Brain microvascular endothelial cell (primary cell): ENCODE results near the gene EBF4.

Experiments
- DNase-seq: peaks from one replicate; pipeline ENCODE4 v3.0.0-alpha.2; 2020
- H3K27ac ChIP-seq: fragments of 250-450 bp; sonication (Bioruptor Pico); 2 replicates; pipeline ENCODE4 v1.5.1; 2020; ENCODE audit warnings: mild to moderate bottlenecking, moderate library complexity
- H3K27me3 ChIP-seq: fragments of 250-450 bp; sonication (Bioruptor Pico); replicated peaks from 2 replicates; pipeline ENCODE4 v1.5.1; 2020; ENCODE audit warnings: mild to moderate bottlenecking
- H3K36me3 ChIP-seq: fragments of 250-450 bp; sonication (Bioruptor Pico); replicated peaks from 2 replicates; pipeline ENCODE4 v1.5.1; 2020; ENCODE audit warnings: mild to moderate bottlenecking
- H3K4me3 ChIP-seq: 2 replicates; pipeline ENCODE4 v1.5.1; 2011; ENCODE audit warnings: low read depth, mild to moderate bottlenecking, control low read depth, low read length, moderate library complexity
- CTCF ChIP-seq: IDR thresholded peaks from 2 replicates; pipeline ENCODE4 v1.5.1; 2011; ENCODE audit warnings: low read depth, mild to moderate bottlenecking, moderate library complexity, low read length, control low read depth, inconsistent platforms; ENCODE audit errors: missing control alignments
- in situ Hi-C: cut with HindIII; loops from 2 replicates; pipeline ENCODE4 v1.10.0; 2017; ENCODE audit warnings: low sequenced_read_pairs, low pct_ligation_motif_present

EBF4 gene

DNA sequence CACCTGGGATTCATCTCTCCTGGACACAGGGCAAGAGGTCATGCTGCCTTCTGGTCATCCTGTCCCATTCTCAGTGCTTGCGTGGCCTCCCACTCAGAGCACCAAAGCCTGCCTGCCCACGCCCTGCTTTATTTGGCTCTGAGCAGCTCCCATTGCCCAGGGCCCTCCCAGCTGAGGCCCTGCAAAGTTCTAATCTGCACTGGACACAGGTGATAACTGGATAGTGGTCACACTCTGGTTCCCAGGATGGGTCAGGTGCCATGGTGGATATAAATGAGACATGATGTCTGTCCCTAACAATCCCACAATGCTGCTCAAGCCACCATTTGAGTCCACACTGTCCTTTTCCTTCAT, 68.3 kb downstream of the EBF4 start:
- no peak overlapping the region for H3K4me3 ChIP-seq
- no peaks in the 10 kb centered on the region for H3K36me3 ChIP-seq
- DNase-seq = no peak
- peaks cover under 1% of the 10 kb centered on the region for H3K27me3 ChIP-seq
- no peak for TF ChIP-seq CTCF
- no peak overlapping the region for H3K27ac ChIP-seq
- in situ Hi-C loops = no loop called here

GRCh38 chr20:2761885-2762284, 69.3 kb downstream of the EBF4 start:
- TF ChIP-seq CTCF = no peak
- no peaks in the 10 kb centered on the region for H3K36me3 ChIP-seq
- no peak overlapping the region for H3K4me3 ChIP-seq
- no peak for DNase-seq
- H3K27ac ChIP-seq = no peak overlapping the region
- in situ Hi-C loops = no loop called here
- H3K27me3 ChIP-seq = no peaks in the 10 kb centered on the region

DNA sequence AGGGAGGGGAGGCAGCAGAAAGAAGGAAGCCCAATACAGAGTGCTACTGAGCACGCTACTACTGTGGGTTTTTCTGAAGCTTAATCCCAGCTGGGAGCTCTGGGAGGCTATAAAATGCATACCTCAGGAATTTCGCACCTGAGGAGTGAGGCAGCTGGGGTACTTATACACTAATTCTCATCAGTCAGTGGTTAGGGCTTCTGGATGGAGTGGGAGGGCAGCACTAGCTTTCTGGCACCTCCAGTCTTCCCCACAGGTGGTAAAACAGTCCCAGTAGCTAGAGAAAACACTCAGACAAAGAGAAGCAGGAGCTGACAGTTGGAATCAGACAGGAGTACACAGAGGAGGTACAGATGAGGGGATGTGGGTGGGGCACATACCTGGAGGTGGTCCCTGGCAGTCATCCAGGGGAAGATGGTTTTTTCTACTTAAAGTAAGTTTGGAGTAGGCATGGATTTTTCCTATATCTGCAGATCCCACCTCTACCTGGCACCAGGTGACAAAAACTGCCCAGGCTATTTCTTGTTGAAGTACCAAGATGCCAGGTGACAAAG, 70.1 kb downstream of the EBF4 start:
- in situ Hi-C loops = no loop called here
- TF ChIP-seq CTCF = no peak
- H3K4me3 ChIP-seq = no peak overlapping the region
- no peak overlapping the region for H3K27ac ChIP-seq
- no peaks in the 10 kb centered on the region for H3K27me3 ChIP-seq
- H3K36me3 ChIP-seq = no peaks in the 10 kb centered on the region
- no peak for DNase-seq

DNA sequence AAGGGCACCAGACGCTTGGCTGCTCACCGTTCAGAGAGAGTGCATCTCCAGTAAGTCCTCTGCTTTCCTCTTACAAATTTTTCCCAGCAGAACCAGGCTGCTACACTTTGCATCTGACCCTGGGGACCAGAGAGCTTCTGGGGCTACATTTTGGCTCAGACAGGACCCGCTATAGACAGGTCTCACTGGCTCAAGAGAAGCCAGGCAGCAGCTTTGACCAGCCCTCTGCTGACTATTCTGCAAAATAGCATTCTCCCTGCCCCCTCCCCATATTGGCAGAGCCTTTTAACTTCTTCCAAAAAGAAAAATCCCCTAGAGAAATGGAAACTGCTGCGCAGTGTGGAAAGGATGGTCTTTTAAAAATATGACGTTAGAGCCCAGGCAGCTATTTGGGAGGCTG, 70.6 kb downstream of the EBF4 start:
- H3K27me3 ChIP-seq = no peaks in the 10 kb centered on the region

GRCh38 chr20:2767768-2768631, 75.4 kb downstream of the EBF4 start:
- no peak for DNase-seq
- H3K27ac ChIP-seq = no peak overlapping the region
- H3K36me3 ChIP-seq = no peaks in the 10 kb centered on the region
- H3K27me3 ChIP-seq = no peaks in the 10 kb centered on the region
- no peak overlapping the region for H3K4me3 ChIP-seq
- in situ Hi-C loops = no loop called here
- no peak for TF ChIP-seq CTCF

More for the DNA sequence above, 70.6 kb downstream of the EBF4 start:
- H3K36me3 ChIP-seq = no peaks in the 10 kb centered on the region
- TF ChIP-seq CTCF = no peak
- H3K27ac ChIP-seq = no peak overlapping the region
- in situ Hi-C loops = no loop called here
- DNase-seq = no peak
- no peak overlapping the region for H3K4me3 ChIP-seq
